ENCODE data around the gene GPC4. TPM values are rescaled to one million over a fixed set of nuclear protein-coding genes. Genes with fewer than 3 reads are reported as not detected.

Gene GPC4
- total RNA-seq, 1 experiment from 2014 or later, result 26.2 TPM

GRCh38 chrX:133410550-133410949, 4.7 kb downstream of the GPC4 start:
- Mint-ChIP-seq H3K27me3 (ENCODE audit: unreplicated experiment) (no peaks in the 10 kb centered on the region), H3K36me3 (ENCODE audit: insufficient read depth, unreplicated experiment) (peaks cover 22% of the 10 kb centered on the region)
- BruUV-seq (replicated peaks), result no TSS peak

DNA sequence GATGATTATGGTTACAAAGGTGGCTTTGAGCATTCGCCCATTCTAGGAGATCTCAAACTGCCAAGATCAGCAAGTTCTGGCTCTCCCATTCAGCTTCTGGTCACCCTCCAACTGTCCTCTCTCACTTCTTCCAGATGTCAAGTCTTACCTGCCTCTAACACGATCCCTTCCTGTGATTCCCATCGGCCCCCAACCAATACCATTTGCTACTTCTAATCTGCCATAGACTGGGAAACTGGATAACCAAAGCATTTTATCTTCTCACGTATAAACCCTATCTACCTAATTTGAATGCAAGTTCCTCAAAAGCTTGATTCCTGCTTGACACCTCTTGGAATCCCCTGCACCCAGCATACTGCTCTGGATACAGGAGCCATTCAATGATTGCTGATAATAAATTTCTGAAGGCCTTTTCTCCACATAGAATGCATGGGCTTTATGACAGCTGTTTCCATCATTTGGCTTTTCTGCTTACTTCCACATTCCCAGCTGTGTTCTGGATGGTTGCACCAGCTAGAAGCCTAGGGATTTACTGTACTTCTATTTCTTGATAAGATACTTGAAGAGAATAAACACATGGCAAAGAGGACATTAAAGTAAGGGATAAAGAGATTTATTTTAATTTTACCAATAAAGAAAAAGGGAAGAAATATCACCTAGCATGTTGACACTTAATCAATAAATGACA, 9.6 kb downstream of the GPC4 start:
- H3K36me3 Mint-ChIP-seq (ENCODE audit: insufficient read depth, unreplicated experiment), result no peaks in the 10 kb centered on the region
- H3K27me3 Mint-ChIP-seq (ENCODE audit: unreplicated experiment), result no peaks in the 10 kb centered on the region
- DNase-seq, result no peak
- intact Hi-C loops (cut with micrococcal nuclease; ENCODE audit: unreplicated experiment), result no loop called here
- no TSS peak for BruUV-seq (replicated peaks)
- no peak overlapping the region for H3K27ac Mint-ChIP-seq (ENCODE audit: unreplicated experiment)
- no peak for TF ChIP-seq CTCF (IDR thresholded peaks at IDR 0.05; ENCODE audit: unreplicated experiment)
- peaks cover 20% of the 10 kb centered on the region for H3K4me1 Mint-ChIP-seq (ENCODE audit: low read depth, unreplicated experiment)
- H3K4me3 Mint-ChIP-seq (ENCODE audit: low read depth, unreplicated experiment), result no peak overlapping the region
- H3K9me3 Mint-ChIP-seq (ENCODE audit: low read depth, unreplicated experiment), result no peaks in the 10 kb centered on the region
- CTCF ChIA-PET, result interaction anchor here (0.7 kb wide), 1 partner anchor 859 kb away, joined by 5 read pairs; no protein-coding TSS in a partner anchor

More at GRCh38 chrX:133410550-133410949, 4.7 kb downstream of the GPC4 start:
- no peak for TF ChIP-seq CTCF (IDR thresholded peaks at IDR 0.05; ENCODE audit: unreplicated experiment)
- Mint-ChIP-seq H3K27ac (ENCODE audit: unreplicated experiment) (no peak overlapping the region), H3K9me3 (ENCODE audit: low read depth, unreplicated experiment) (no peaks in the 10 kb centered on the region), H3K4me1 (ENCODE audit: low read depth, unreplicated experiment) (no peaks in the 10 kb centered on the region), H3K4me3 (ENCODE audit: low read depth, unreplicated experiment) (no peak overlapping the region)
- DNase-seq, result no peak
- intact Hi-C loops (cut with micrococcal nuclease; ENCODE audit: unreplicated experiment), result loop anchor here (5.0 kb wide), 2 partner anchors 73 to 262 kb away; no protein-coding TSS in a partner anchor
- CTCF ChIA-PET, result no interaction called here

DNA sequence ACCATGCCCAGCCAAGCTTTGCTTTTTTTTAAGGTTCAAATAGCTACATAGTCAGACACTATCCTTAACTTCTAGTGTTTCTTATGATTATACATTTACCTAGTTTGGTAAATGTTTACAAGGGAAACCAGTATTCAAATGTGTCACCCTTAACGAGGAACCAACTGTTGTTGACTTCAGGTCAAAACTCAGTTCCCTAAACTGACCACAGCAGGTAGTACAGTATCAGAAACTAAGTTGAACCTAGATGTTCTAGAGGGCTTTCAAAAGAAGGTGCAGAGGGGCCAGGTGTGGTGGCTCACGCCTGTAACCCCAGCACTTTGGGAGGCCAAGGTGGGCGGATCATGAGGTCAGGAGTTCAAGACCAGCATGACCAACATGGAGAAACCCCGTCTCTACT, 11.3 kb downstream of the GPC4 start:
- TF ChIP-seq CTCF (IDR thresholded peaks at IDR 0.05; ENCODE audit: unreplicated experiment), result no peak
- CTCF ChIA-PET, result no interaction called here
- no peaks in the 10 kb centered on the region for H3K36me3 Mint-ChIP-seq (ENCODE audit: insufficient read depth, unreplicated experiment)

GRCh38 chrX:133402830-133403625, 12.3 kb downstream of the GPC4 start:
- CTCF ChIA-PET, result no interaction called here
- Mint-ChIP-seq H3K4me1 (ENCODE audit: low read depth, unreplicated experiment) (peaks cover 24% of the 10 kb centered on the region), H3K36me3 (ENCODE audit: insufficient read depth, unreplicated experiment) (no peaks in the 10 kb centered on the region), H3K27ac (ENCODE audit: unreplicated experiment) (no peak overlapping the region), H3K9me3 (ENCODE audit: low read depth, unreplicated experiment) (no peaks in the 10 kb centered on the region), H3K4me3 (ENCODE audit: low read depth, unreplicated experiment) (no peak overlapping the region), H3K27me3 (ENCODE audit: unreplicated experiment) (no peaks in the 10 kb centered on the region)
- intact Hi-C loops (cut with micrococcal nuclease; ENCODE audit: unreplicated experiment), result no loop called here
- no TSS peak for BruUV-seq (replicated peaks)
- DNase-seq, result no peak
- TF ChIP-seq CTCF (IDR thresholded peaks at IDR 0.05; ENCODE audit: unreplicated experiment), result no peak

More for the DNA sequence above, 11.3 kb downstream of the GPC4 start:
- Mint-ChIP-seq H3K27me3 (ENCODE audit: unreplicated experiment) (no peaks in the 10 kb centered on the region), H3K9me3 (ENCODE audit: low read depth, unreplicated experiment) (no peaks in the 10 kb centered on the region), H3K4me3 (ENCODE audit: low read depth, unreplicated experiment) (no peak overlapping the region), H3K27ac (ENCODE audit: unreplicated experiment) (no peak overlapping the region), H3K4me1 (ENCODE audit: low read depth, unreplicated experiment) (peaks cover 24% of the 10 kb centered on the region)
- no peak for DNase-seq
- no TSS peak for BruUV-seq (replicated peaks)
- intact Hi-C loops (cut with micrococcal nuclease; ENCODE audit: unreplicated experiment), result no loop called here

Data from Calu3 (cell line).